GM18508 (cell line): ENCODE results near the gene INSM1.
"Not testable (repeated sequence)": the region's sequence is repeated elsewhere in the genome, so short reads cannot be mapped to it uniquely, and the experiment has no call there.

ENCODE experiments used
- ATAC-seq: cut with Tn5 transposase; IDR thresholded peaks from one replicate; pipeline ENCODE4 v1.9.1; 2021; ENCODE audit warnings: moderate number of reproducible peaks; ENCODE audit not compliant: insufficient read depth, unreplicated experiment

INSM1 gene, protein sequence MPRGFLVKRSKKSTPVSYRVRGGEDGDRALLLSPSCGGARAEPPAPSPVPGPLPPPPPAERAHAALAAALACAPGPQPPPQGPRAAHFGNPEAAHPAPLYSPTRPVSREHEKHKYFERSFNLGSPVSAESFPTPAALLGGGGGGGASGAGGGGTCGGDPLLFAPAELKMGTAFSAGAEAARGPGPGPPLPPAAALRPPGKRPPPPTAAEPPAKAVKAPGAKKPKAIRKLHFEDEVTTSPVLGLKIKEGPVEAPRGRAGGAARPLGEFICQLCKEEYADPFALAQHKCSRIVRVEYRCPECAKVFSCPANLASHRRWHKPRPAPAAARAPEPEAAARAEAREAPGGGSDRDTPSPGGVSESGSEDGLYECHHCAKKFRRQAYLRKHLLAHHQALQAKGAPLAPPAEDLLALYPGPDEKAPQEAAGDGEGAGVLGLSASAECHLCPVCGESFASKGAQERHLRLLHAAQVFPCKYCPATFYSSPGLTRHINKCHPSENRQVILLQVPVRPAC

DNA sequence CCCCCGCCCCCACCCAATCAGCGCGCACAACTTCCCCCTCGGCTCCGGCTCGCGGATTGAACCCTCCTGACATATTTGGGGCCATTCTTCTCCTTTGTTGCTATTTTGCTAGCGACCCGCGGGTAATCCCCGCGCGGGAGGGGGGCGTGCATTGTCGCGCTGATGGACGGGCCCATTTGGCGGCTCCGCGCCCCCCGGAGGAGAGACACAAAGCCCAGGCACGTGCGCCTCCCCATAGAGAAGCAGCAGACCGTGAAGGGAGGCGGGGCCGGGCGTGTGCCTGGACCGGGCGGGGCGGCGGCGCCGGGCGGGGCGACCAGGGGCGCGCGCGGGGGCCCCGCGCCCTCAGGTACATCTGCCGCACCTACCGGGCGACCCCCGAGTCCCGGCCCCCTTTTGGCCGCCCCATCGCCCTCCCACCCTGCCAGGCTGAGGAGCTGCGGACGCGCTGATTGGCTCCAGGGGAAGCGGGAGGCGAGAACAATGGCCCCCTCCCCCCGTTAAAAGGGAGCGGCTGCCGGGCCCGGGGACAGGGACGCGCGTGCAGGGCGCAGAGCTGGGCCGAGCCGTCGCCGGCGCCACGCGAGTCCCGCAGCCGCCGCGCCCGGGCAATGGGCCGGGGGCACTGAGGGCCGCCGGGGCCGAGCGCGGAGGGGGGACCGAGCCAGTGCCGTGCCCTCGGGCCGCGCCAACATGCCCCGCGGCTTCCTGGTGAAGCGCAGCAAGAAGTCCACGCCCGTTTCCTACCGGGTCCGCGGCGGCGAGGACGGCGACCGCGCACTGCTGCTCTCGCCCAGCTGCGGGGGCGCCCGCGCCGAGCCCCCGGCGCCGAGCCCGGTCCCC is at the start of gene INSM1:
Gene INSM1, plus strand, starts transcription at position 530 of the 843 bp plus-strand sequence. Its CDS starts 164 bp downstream, at position 694.
- no peak for ATAC-seq

DNA sequence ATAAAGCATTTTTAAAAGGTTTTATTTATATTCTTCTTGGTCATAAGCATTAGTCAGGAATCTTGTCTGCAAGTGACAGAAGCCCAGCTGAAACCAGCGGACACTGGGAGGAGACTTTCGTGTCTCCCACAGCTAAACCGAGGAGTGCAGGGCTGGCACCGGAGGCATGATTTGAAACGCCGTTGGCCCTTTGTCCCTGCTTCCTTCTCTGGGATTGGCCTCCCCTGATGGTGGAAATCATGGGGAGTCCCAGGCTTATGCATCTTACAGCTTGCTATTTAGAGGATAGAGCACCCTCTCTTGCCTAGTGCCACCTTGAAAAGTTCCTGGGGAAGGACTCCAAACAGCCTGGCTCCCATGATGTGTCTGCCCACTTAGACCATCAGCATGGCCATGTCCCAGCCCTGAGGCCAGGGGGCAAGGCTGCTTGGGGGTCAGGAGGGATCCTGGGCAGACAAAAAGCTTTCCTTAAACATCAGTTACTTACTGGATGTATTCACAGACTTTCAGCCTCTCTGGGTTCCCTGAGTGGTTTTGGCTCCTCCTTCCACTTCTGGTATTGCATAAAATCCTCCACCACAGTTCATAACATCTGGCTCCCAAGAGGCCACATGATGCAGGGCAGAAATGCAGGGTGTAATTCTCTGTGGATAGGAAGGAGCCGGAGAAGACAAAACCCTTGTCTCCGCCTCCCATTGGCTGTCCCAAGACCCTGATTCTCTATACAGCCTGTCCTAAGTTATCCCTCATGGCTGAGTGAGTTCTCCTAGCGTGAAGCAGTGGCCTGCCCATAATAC is 49.3 kb upstream of the INSM1 start:
- ATAC-seq = no peak

DNA sequence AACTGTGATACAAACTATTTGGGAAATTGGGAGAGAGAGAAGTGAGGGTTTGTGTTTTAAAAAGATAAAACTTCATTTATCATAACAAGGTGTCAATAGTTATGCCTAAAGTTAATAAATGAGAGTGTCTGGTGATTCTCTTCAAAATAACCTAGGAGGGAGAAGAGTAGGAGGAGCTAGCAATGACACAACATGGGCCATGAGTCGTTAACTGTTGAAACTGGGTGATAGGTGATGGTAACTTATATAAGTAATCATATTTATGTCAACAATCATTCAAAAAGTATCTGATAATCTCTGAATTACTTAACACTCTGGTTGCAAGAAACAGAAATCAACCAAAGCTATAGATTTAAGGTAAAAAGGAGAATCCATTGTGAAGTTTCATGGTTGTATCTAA is 46.8 kb upstream of the INSM1 start:
- ATAC-seq = no peak

DNA sequence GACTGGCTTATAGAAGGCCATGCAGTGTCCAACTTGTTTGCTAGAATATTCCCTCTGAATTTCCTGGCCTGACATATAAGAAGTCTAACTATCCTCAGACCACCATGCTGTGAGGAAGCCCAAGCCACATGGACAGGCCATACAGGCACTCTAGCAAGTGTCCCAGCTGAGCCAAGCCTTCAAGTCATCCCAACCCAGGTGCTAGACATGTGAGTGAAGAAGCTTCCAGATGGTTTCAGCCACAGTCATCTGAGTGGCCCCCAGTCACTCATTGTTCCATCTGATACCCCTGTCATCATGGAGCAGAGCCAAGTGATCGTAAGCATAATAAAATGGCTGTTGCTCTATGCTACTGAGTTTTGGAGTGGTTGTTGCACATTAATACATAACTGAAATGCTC is 46.0 kb upstream of the INSM1 start:
- ATAC-seq = no peak

DNA sequence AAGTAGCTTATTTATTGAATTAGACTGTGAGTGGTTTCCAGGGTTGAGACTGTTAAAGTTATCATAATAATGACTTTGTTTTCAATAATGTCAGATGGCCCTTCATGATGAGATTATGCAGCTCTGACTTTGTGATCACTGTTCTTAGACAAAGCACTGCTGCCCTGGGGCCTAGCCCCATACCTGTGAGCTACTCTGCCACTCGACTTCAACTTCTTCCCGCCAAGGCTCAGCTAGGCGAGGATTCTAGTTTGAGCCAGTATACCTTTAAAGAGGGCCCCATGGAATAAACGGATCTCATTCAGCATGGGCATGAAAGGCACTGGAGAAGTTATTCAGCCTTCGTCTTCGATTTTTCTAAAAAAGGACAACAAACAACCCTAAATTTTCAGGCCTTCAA is 45.0 kb upstream of the INSM1 start:
- ATAC-seq = no peak

DNA sequence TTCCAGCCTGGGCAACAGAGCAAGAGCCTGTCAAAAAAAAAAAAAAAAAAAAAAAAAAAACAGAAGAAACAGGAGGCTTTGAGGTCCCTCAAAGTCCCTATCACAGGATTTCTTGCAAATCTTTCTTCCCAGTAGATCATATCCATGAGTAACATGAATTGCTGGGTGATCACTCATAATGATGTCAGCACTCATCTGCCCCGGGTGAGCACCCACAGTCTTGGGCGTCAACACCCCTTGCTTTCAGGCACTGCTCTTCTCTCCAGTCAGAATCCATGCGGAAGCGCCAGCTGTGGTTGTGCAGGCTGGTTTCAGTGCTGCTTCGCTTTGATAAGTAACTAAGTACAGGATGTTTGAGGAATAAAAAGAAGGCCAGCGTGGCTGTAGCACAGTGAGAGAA is 40.2 kb upstream of the INSM1 start:
- no peak for ATAC-seq

DNA sequence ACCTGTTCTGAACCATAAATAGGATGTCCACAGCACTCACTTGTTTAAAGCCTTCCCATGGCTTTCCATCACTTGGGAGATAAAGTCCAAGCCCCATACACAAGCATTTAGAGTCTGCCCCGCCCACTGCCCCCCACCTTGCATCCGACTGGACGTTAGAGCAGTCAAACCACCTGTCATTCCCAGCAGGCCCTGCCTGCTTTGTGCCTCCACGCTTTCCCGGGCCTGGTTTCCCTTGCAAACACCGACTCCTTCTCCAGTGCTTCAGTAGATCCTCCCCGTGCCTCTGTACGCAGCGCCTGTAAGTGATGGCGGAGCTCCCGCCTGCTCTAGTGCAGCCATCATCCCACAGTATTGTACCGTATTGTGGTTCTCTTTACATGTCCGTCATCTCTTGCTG is 38.3 kb upstream of the INSM1 start:
- ATAC-seq = no peak

DNA sequence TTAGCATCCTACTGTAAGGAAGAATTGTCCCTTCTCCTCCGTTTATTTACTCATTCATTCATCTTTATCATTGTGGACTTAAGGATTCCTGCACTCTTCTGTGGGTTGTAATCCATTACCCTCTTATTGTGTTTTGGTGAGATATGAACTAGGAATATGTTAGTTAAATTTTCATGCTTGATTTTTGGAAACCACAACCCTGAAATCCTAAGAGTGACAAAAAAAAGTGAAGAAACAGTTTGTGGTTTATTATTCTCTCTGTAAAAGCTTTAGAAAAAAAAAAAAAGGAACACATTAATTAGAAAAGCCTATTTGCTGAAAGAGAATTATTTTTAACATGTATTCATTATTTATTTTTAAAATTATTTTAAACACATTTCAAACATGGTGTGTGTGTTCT is 36.7 kb upstream of the INSM1 start:
- no peak for ATAC-seq

DNA sequence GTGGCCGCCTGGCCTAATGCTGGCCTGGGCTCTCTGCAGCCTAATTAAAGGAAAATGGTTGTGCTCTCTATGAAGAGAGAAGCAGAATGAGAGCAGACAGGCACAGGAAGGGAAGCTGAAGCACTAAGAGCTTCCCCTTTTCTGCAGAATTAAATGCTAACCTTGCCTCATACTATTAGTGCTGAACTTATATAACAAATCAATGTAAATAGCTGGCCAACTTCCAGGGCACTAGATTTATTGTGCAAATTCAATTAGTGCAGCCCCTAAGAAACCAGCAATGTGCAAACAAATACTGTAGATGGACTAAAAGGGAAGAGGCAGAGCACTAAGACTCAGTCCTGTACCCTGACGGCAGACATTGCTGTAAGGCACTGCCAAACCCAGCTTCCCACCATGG is 36.1 kb upstream of the INSM1 start:
- no peak for ATAC-seq

DNA sequence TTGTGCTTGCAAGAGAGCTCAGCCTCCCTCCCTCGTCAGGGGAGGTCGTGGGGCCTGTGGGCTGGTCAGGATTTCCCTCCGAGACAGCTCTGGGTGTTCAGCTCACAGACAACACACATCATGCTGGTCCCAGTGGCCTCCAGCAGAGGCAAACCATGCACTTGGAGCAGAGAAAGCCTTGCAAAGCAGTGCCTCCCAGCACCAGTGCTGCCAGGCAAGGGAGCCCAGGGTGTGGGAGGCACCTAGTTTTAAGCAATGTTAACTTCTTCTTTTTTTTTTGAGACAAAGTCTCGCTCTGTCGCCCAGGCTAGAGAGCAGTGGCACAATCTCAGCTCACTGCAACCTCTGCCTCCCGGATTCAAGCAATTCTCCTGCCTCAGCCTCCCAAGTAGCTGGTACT is 34.0 kb upstream of the INSM1 start:
- no peak for ATAC-seq

DNA sequence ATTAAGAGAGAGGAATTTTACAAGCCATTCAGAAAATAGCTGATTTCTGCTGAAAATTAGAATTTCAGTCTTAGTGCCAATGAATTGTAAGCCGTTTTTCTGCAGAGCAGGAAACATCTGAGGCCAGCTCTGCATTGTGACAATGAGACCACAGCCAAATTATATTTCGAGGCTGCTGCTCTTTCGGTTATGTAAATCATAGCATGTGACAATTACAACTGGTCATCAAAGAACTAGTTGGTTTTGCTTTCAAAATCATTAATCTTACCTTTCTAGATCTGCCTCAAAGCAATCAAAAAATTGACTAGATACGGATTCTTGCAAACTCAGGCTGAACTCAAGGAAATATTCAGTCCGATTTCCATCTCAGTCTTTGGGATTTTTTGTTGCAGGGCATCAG is 33.4 kb upstream of the INSM1 start:
- peak; percentile 87 for ATAC-seq

DNA sequence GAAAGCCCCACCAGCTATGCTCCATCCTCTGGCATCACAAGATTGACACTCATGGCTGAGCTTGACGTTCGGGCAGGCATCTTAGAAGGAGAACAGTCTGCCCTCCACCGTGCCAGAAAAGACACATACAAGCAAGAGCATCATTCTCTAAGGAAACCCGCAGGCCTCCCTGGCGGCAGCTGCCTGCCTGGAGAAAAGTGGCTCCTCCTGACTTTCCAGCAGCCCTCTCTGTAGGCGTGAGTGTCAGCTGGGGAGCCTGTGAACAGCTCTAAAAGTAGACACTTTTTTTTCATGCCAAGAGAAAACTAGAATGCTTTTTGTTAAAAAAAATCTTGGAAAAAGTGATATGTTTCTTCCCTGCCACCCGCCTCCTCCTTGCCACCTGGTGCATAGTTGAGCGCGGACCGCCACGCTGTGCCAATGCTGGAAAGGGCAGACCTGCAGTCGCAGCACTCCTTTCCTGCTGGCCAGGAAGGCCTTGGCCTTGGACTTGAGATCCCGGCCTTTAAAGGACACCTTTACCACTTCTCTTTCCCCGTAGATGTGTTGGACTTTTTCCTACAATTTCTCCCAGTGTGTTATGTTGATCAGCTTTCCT is 29.7 kb upstream of the INSM1 start:
- no peak for ATAC-seq

DNA sequence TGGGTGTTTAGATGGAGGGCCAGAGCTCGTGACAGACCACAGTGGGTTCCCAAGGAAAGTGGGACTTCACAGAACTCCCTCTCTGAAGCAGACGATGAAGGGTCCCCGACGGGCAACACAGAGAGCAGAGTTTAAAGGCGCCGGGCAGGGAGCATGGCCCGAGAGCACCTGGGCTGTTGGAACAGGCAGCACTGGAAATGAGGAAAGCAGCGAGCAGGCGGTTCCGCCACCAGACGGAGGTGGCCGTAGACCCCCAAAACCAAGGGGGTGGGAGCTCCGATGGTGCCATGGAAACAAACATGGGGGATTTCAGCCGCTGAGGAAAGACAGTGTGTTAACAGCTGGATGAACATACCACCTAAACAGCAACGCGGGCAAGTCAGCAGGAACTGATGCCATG is 27.5 kb upstream of the INSM1 start:
- no peak for ATAC-seq

DNA sequence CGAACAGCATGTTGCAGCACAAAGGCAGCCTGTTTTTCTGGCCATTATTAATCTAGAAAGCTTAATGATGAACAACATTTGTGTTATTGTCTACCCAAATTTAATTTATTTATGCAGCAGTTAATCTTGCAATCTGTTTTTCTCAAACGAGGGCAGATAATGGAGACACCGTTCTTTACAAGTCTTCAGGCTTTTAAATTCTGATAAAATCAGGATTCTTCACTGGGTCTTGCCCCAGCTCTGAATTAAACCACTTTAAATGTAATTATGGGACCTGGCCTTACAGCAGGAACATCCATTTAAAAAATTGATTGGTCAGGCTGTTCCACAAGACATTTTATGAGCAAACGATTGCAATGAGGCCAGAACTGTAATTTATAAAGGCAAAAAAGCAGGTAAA is 26.5 kb upstream of the INSM1 start:
- no peak for ATAC-seq

DNA sequence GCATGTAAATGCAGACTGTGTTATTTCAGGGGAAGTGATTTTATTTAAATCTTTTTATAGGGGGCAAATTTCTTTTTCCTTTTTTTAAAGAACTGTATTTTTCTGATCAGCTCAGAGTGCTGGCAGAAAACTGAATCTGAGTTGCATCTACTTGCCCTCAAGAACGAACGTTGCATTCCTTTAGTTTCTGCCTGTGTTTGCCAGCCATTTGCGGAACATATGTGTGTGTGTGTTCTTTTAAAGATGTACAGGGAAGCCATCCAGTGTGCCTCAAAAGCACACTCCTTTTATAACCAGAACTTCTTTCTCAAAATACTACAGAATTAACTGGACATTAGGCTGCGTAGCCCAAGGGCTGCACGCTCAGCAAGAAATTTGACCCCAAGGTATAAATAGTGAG is 25.8 kb upstream of the INSM1 start:
- ATAC-seq = no peak

DNA sequence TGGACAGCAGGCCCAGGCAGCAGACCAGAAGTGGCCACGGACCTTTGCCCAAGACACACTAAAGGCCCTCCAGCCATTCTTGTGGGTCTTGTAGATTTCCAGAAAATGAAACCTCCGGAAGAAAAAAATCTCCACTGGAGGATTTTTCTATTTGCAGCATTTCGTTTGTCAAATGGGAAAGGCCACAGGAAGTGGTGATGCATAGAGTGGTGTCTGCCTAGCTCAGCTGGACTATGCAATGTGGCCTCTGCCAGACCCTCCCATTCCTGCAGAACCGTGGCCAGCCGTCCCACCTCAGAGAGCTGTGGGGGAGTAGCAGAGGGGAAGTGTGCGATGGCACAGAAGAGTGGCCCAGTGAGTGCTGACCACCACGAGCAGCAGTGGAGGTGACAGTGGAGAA is 24.0 kb upstream of the INSM1 start:
- ATAC-seq = no peak

DNA sequence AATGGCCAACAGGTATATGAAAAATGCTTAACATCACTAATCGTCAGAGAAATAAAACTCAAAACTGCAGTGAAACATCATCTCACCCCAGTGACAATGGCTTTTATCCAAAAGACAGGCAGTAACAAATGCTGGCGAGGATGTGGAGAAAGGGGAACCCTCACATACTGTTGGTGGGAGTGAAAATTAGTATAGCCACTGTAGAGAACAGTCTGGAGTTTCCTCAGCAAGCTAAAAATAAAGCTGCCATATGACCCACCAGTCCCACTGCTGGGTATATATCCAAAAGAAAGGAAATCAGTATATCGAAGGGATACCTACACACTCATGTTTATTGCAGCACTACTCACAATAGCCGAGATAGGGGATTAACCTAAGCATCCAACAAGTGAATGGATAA is 23.4 kb upstream of the INSM1 start:
- ATAC-seq = no peak

DNA sequence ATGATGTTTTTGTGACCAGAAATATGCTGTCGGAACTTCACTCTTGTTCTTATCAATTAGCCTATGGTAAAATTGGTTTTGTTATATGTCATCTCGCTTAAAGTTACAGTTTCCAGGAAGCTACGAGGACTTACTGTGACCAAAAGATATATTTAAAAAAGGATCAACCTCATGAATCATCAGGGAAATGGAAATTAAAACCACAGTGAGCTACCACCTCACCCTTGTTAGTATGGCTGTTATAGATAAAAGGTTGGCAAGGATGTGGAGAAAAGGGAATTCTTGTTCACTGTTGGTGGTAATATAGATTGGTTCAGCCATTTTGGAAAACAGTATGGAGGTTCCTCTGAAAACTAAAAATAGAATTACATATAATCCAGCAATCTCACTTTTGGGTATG is 14.3 kb upstream of the INSM1 start:
- ATAC-seq = no peak

DNA sequence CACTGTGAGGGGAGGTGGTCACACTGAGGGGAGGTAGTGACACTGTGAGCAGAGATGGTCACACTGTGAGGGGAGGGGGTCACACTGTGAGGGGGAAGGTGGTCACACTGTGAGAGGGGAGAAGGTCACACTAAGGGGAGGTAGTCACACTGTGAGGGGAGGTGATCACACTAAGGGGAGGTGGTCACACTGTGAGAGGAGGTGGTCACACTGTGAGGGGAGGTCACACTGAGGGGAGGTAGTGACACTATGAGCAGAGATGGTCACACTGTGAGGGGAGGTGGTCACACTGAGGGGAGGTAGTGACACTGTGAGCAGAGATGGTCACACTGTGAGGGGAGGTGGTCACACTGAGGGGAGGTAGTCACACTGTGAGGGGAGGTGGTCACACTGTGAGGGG is 12.4 kb upstream of the INSM1 start:
- ATAC-seq = not testable (repeated sequence)

DNA sequence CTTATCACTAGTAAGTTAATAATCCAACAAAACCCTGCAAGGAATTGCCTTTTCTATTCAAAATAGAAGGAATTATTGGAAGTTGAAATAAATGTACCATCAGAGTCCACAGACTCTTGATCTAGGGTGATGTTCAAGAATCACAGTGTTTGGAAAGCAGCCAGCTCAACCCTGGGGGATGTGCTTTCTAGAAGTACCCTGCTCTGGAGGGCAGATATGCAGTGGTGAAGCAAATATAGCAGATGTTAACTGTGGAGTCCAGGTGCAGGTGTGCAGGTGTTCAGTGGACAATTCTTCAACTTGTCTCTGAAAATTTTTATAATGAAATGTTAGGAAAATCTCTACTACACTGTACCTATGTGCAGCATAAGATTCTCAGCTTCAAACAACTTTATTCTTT is 9.1 kb upstream of the INSM1 start:
- no peak for ATAC-seq
